ENCODE results near the gene CTSE. TPM values are rescaled to one million over a fixed set of nuclear protein-coding genes. Genes with fewer than 3 reads are reported as not detected.

Gene CTSE
- total and polyA plus RNA-seq, 2 experiments from 2014 or later: not detected

- TF ChIP-seq, protein P1, sequence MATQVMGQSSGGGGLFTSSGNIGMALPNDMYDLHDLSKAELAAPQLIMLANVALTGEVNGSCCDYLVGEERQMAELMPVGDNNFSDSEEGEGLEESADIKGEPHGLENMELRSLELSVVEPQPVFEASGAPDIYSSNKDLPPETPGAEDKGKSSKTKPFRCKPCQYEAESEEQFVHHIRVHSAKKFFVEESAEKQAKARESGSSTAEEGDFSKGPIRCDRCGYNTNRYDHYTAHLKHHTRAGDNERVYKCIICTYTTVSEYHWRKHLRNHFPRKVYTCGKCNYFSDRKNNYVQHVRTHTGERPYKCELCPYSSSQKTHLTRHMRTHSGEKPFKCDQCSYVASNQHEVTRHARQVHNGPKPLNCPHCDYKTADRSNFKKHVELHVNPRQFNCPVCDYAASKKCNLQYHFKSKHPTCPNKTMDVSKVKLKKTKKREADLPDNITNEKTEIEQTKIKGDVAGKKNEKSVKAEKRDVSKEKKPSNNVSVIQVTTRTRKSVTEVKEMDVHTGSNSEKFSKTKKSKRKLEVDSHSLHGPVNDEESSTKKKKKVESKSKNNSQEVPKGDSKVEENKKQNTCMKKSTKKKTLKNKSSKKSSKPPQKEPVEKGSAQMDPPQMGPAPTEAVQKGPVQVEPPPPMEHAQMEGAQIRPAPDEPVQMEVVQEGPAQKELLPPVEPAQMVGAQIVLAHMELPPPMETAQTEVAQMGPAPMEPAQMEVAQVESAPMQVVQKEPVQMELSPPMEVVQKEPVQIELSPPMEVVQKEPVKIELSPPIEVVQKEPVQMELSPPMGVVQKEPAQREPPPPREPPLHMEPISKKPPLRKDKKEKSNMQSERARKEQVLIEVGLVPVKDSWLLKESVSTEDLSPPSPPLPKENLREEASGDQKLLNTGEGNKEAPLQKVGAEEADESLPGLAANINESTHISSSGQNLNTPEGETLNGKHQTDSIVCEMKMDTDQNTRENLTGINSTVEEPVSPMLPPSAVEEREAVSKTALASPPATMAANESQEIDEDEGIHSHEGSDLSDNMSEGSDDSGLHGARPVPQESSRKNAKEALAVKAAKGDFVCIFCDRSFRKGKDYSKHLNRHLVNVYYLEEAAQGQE (IDR thresholded peaks at IDR 0.05; ENCODE audit: unreplicated experiment): no peak
- no peak for TF ChIP-seq NANOG (IDR thresholded peaks at IDR 0.05; ENCODE audit: borderline replicate concordance)
- TF ChIP-seq ZNF114 (CRISPR knock-in tag; IDR thresholded peaks at IDR 0.05): no peak
- no peak for TF ChIP-seq CTCF (conservative IDR thresholded peaks at IDR 0.05; ENCODE audit: low read depth in 2 of 2)
- no peak for TF ChIP-seq STAT1 (IDR thresholded peaks at IDR 0.05; ENCODE audit: unreplicated experiment)
Observed at GRCh38 chr1:206021626-206022365, 1.9 kb downstream of the CTSE start (continued).

DNA sequence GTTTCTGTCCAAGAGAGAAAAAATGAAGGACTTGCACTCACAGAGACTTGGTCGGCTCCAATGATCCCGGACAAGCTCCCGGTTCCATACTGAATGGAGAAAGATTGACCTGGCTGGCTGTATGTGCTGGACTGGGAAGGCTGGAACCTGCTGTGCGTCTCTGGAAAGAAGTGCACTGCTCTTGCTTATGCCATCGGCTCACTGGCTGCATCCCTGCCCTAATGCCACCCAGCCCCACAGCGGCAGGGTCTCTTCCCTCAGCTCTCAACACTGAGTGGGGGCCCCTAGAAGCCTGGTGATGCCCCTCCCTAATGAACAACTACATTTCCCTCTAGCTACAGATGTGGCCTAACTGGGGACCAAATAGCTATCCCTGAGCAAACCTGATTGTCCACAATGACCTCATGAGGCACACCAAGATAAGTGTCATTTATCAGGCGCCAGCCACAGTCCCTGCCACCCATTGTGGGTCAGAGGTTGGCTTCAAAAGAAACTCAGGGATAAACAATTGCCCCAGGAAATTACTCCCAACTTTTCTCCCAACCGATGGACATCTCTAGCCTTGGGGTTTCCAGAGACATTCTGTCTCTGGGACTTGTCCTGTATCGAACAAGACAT, 2.6 kb downstream of the CTSE start:
- Mint-ChIP-seq H3K27me3 (ENCODE audit: insufficient read depth, low read depth, poor library complexity) (peaks cover 6% of the 10 kb centered on the region), H3K9me3 (0 out of 3 replicates have a peak, but pooled peaks cover 5% of the 10 kb centered on the region), H3K4me1 (peaks cover 3% of the 10 kb centered on the region; the same call in 2 of the 3 replicates), H3K36me3 (ENCODE audit: low read depth) (no peaks in the 10 kb centered on the region), H3K4me3 (no peak overlapping the region), H3K27ac (no peak overlapping the region)
- DNase-seq (ENCODE audit: low spot score): no peak
- Histone ChIP-seq H3K4me3 (no peak overlapping the region), H3K4me2 (no peak overlapping the region), H4K20me1 (replicated peaks; ENCODE audit: insufficient read depth) (no peaks in the 10 kb centered on the region), H3K9me2 (ENCODE audit: insufficient read depth) (0 out of 2 replicates have a peak, but pooled peaks cover 5% of the 10 kb centered on the region), H3K36me3 (ENCODE audit: insufficient read depth) (no peaks in the 10 kb centered on the region), H3K27me3 (ENCODE audit: insufficient read depth) (no peaks in the 10 kb centered on the region), H3F3A (replicated peaks; ENCODE audit: low read depth) (no peaks in the 10 kb centered on the region), H2AFZ (no peak overlapping the region), H3K4me1 (ENCODE audit: insufficient read depth) (peaks cover 7% of the 10 kb centered on the region; the same call in 1 of the 2 replicates), H3K79me2 (replicated peaks; ENCODE audit: insufficient read depth) (no peaks in the 10 kb centered on the region), H3K27ac (ENCODE audit: low read depth) (no peak overlapping the region)
- no peak for ATAC-seq
- TF ChIP-seq ZNF114 (CRISPR knock-in tag; IDR thresholded peaks at IDR 0.05) (no peak), EZH2phosphoT487 (IDR thresholded peaks at IDR 0.05; ENCODE audit: unreplicated experiment) (no peak), EZH2 (IDR thresholded peaks at IDR 0.05; ENCODE audit: low read depth, unreplicated experiment) (no peak), CREB1 (CRISPR knock-in tag; IDR thresholded peaks at IDR 0.05; ENCODE audit: low read depth) (no peak), CTCF (conservative IDR thresholded peaks at IDR 0.05; ENCODE audit: low read depth in 2 of 2) (no peak), POLR2AphosphoS5 (IDR thresholded peaks at IDR 0.05; ENCODE audit: low read depth) (no peak), JUNB (IDR thresholded peaks at IDR 0.05; ENCODE audit: unreplicated experiment) (no peak), STAT1 (IDR thresholded peaks at IDR 0.05; ENCODE audit: unreplicated experiment) (no peak)
